GM19099 (cell line): ENCODE measurements around the gene ICAM2.

ENCODE experiments used
- POLR2A ChIP-seq: IDR thresholded peaks from 3 replicates; pipeline ENCODE4 v1.6.1; 2011; ENCODE audit warnings: low read depth; ENCODE audit not compliant: insufficient read length; ENCODE audit errors: extremely low read depth

The ICAM2 gene

DNA sequence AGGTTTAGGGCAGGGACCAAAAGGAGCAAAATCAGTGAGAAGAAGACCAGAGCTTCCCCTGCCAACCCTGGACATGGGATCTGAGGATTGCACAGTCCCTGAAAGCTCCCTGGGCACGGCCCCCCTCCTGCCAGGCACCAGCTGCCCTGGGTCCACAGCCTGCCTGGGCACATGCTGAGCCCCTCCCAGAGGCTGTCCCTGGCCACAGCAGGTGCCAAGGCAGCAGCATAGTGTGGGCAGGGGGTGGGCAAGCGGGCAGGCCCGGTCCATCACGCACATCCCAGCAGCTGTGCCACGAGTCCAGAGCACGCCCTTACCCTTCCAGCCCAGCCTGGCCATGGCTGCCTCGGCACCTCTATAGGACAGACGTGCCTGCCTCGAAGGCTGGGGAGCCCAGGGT, 60.4 kb downstream of the ICAM2 start:
- TF ChIP-seq POLR2A, result no peak

DNA sequence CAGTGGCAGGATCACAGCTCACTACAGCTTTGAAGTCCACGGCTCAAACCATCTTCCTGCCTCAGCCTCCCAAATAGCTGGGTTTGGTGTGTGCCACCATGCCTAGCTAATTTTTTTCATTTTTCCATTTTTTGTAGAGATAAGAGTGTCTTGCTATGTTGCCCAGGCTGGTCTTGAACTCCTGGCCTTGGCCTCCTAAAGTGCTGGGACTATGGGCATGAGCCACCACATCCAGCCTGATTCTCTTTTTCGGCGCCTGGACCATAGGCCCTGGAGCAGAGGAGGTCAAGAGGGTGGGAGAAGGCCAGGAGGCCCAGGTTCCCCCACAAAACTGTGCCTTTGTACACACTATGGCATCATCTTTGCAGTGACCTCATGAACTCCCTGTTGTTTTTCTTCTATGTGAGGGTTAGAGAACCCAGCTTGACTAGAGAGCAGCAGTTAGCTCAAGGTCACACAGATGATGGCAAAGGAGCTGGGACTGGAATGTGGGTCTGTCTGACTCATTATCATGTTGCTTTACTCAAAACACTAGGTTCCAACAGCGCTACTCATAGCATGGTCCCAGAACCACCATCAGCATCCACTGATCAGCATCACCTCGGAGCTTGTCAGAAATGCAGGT, 64.0 kb downstream of the ICAM2 start:
- TF ChIP-seq POLR2A, result no peak

DNA sequence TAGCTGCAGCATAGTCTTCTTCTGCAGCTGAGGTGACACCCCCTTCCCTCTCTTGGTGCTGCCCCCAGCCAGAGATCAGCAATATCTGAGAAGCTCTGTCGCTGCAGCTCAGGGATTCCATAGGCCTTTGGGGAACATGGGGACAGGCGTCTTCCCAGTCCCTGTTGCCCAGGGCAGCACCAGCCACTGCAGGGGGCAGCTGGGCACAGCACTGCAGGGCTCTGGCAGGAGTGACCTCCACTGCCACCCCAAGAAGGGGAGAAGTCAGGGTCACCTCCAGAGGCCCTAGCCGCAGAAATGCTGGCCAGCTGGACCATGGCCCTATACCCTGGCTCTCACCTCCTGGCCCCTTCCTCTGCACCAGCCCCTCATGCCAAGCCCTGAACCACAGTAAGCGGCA, 64.6 kb downstream of the ICAM2 start:
- no peak for TF ChIP-seq POLR2A

DNA sequence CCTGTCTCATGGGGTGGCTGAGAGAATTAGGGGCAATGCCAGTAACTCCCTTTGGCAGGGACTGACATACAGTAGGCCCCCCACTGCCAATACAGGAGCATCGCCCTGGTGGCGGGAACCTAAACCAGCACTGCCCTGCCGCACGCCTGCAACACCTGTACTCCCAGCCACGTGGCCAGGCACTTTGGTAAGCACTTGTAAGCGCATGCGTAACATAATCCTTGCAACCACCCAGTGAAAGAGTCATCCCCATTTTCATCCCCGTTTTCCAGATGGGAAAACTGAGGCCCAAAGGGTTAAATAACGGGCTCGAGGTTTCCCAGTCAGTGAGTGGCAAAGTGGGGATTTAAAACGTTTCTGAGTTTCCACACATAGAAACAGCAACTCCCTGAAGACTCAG, 65.2 kb downstream of the ICAM2 start:
- no peak for TF ChIP-seq POLR2A

DNA sequence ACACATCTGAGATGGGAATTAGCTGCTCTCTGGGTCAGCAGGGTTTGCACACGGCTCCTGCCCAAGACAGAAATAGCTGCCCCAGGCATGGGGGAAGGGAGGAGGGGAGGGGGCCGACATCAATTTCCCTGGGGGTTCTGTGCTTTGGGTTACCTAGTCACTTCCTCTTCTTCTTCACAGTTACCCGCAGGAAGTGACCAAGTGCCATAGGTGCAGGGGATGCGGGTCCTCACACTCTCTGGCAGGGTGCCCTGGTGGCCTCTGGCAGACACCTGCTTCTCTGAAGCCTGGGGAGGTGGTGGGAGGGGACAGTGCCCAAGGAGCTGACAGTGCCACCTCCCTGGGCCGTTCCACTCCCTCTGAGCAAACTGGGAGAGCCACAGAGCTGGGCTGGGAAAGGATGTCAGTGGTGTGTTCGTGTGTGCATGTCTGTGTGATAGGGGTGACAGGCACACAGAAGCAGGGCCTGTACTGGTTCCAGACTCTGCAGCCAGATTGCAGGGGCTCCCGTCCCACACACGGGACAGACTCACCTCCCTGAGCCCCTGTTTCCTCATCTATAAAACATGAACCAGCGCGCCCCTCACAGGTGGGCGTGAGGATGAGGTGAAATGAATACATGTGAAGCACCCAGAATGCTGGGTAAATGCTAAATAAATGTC, 65.9 kb downstream of the ICAM2 start:
- TF ChIP-seq POLR2A, result no peak
